Gastrocnemius medialis (tissue), 4 donors: ENCODE results near the gene LARP7.

Experiments
- POLR2A ChIP-seq, 2 donors: fragments of 450-650 bp; IDR thresholded peaks; one replicate each; pipeline ENCODE4 v1.6.1; 2017; ENCODE audit warnings: antibody characterized with exemption in 2 of 2, mild to moderate bottlenecking in 2 of 2, moderate library complexity in 2 of 2
- TF ChIP-seq, protein P1 (sequence below), 5 experiments: fragments of 450-650 bp in 3 of 5; fragments of 200-600 bp in 2 of 5; sonication (generic) in 2 of 5; IDR thresholded peaks in 4 of 5; conservative IDR thresholded peaks in 1 of 5; 1 replicate in 4 of 5; 2 replicates in 1 of 5; pipeline ENCODE4 v1.5.1; 2016 to 2019; ENCODE audit warnings: antibody characterized with exemption in 5 of 5, mild to moderate bottlenecking in 3 of 5, moderate library complexity in 3 of 5

DNA sequence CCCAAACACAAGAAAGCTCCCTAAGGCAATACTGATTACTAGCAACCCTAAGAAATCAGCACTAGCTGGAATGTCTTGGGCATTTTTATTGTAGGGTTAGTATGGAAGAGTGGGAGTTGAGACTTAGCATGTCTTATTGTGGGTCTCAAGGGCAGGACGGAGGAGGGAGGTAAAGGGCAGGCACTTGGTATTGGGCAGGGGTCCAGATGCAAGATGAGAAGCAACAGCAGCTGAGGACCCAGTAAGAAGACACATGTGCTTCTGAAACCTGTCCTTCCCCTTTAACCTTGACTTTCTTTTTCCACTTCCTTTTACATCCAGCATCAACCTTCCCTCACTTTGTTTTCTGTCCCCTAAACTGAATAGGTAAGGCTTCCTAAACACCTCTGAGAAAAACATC, 37.4 kb downstream of the LARP7 start:
- TF ChIP-seq, protein P1, sequence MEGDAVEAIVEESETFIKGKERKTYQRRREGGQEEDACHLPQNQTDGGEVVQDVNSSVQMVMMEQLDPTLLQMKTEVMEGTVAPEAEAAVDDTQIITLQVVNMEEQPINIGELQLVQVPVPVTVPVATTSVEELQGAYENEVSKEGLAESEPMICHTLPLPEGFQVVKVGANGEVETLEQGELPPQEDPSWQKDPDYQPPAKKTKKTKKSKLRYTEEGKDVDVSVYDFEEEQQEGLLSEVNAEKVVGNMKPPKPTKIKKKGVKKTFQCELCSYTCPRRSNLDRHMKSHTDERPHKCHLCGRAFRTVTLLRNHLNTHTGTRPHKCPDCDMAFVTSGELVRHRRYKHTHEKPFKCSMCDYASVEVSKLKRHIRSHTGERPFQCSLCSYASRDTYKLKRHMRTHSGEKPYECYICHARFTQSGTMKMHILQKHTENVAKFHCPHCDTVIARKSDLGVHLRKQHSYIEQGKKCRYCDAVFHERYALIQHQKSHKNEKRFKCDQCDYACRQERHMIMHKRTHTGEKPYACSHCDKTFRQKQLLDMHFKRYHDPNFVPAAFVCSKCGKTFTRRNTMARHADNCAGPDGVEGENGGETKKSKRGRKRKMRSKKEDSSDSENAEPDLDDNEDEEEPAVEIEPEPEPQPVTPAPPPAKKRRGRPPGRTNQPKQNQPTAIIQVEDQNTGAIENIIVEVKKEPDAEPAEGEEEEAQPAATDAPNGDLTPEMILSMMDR (IDR thresholded peaks at IDR 0.05 in 4 of 5, conservative IDR thresholded peaks at IDR 0.05 in 1 of 5), result no peak
- TF ChIP-seq POLR2A (IDR thresholded peaks at IDR 0.05), result no peak
